NT2/D1 (cell line): ENCODE data around the gene C7orf57.
"Not testable (repeated sequence)": the region's sequence is repeated elsewhere in the genome, so short reads cannot be mapped to it uniquely, and the experiment has no call there.

Experiments
- DNase-seq: peaks from one replicate; pipeline ENCODE4 v3.0.0-alpha.2; 2011; ENCODE audit warnings: low read depth, low spot score
- H3K27me3 ChIP-seq: 2 replicates; pipeline ENCODE4 v1.6.0; 2011; ENCODE audit warnings: mild to moderate bottlenecking; ENCODE audit not compliant: insufficient read length, insufficient read depth
- H3K36me3 ChIP-seq: 2 replicates; pipeline ENCODE4 v1.6.1; 2011; ENCODE audit warnings: mild to moderate bottlenecking, low read length, mixed read lengths; ENCODE audit not compliant: insufficient read depth, insufficient read length
- H3K4me1 ChIP-seq: 2 replicates; pipeline ENCODE4 v1.5.1; 2011; ENCODE audit not compliant: insufficient read depth, insufficient read length
- H3K4me3 ChIP-seq: 2 replicates; pipeline ENCODE4 v1.5.1; 2011; ENCODE audit warnings: low read depth; ENCODE audit not compliant: insufficient read length
- H3K9ac ChIP-seq: 2 replicates; pipeline ENCODE4 v1.6.0; 2011; ENCODE audit warnings: low read depth; ENCODE audit not compliant: insufficient read length
- H3K9me3 ChIP-seq: 2 replicates; pipeline ENCODE4 v1.5.1; 2011; ENCODE audit warnings: mild to moderate bottlenecking, low read length; ENCODE audit not compliant: insufficient read depth
- SUZ12 ChIP-seq: IDR thresholded peaks from 2 replicates; pipeline ENCODE4 v1.6.1; 2011; ENCODE audit not compliant: insufficient read length, insufficient read depth; ENCODE audit errors: extremely low read depth
- YY1 ChIP-seq: IDR thresholded peaks from 2 replicates; pipeline ENCODE4 v1.6.1; 2011; ENCODE audit not compliant: insufficient read length, insufficient read depth
- ZNF274 ChIP-seq: IDR thresholded peaks from 2 replicates; pipeline ENCODE4 v1.6.1; 2011; ENCODE audit warnings: mild to moderate bottlenecking, low read depth, low read length

C7orf57 gene

GRCh38 chr7:47992446-47992845 is 42.9 kb upstream of the C7orf57 start:
- no peak for TF ChIP-seq ZNF274
- peaks cover 3% of the 10 kb centered on the region for H3K4me1 ChIP-seq
- H3K9me3 ChIP-seq = no peaks in the 10 kb centered on the region; the same call in 1 of the 2 replicates
- no peak overlapping the region for H3K4me3 ChIP-seq
- H3K27me3 ChIP-seq = no peaks in the 10 kb centered on the region
- DNase-seq = no peak
- H3K9ac ChIP-seq = no peak overlapping the region
- no peaks in the 10 kb centered on the region for H3K36me3 ChIP-seq

GRCh38 chr7:47999413-47999812 is 35.9 kb upstream of the C7orf57 start:
- TF ChIP-seq SUZ12 (no peak), ZNF274 (no peak), YY1 (no peak)
- Histone ChIP-seq H3K9me3 (no peaks in the 10 kb centered on the region), H3K4me3 (no peak overlapping the region), H3K4me1 (no peaks in the 10 kb centered on the region), H3K9ac (no peak overlapping the region), H3K36me3 (no peaks in the 10 kb centered on the region), H3K27me3 (no peaks in the 10 kb centered on the region)
- no peak for DNase-seq

GRCh38 chr7:48000164-48000563 is 35.2 kb upstream of the C7orf57 start:
- DNase-seq, H3K4me1 ChIP-seq, H3K36me3 ChIP-seq, H3K9me3 ChIP-seq, H3K27me3 ChIP-seq, H3K4me3 ChIP-seq, H3K9ac ChIP-seq: not testable (repeated sequence)

- H3K4me1 ChIP-seq = no peaks in the 10 kb centered on the region
- TF ChIP-seq SUZ12 = no peak
- no peak for TF ChIP-seq ZNF274
- TF ChIP-seq YY1 = no peak
- H3K9me3 ChIP-seq = no peaks in the 10 kb centered on the region
- no peaks in the 10 kb centered on the region for H3K27me3 ChIP-seq
- H3K36me3 ChIP-seq = no peaks in the 10 kb centered on the region
- DNase-seq = no peak
- H3K9ac ChIP-seq = no peak overlapping the region
- no peak overlapping the region for H3K4me3 ChIP-seq
Observed at GRCh38 chr7:48004032-48004431, 31.3 kb upstream of the C7orf57 start.

GRCh38 chr7:48004638-48005037 is 30.7 kb upstream of the C7orf57 start:
- TF ChIP-seq ZNF274 (no peak), YY1 (no peak), SUZ12 (no peak)
- Histone ChIP-seq H3K4me3 (no peak overlapping the region), H3K27me3 (no peaks in the 10 kb centered on the region), H3K4me1 (no peaks in the 10 kb centered on the region), H3K36me3 (no peaks in the 10 kb centered on the region), H3K9me3 (no peaks in the 10 kb centered on the region), H3K9ac (no peak overlapping the region)
- DNase-seq = no peak

GRCh38 chr7:48006866-48007265 is 28.5 kb upstream of the C7orf57 start:
- H3K27me3 ChIP-seq = no peaks in the 10 kb centered on the region
- no peaks in the 10 kb centered on the region for H3K9me3 ChIP-seq
- DNase-seq = no peak
- no peak overlapping the region for H3K9ac ChIP-seq
- TF ChIP-seq ZNF274 (no peak), SUZ12 (no peak), YY1 (no peak)
- H3K36me3 ChIP-seq = no peaks in the 10 kb centered on the region
- H3K4me1 ChIP-seq = no peaks in the 10 kb centered on the region
- H3K4me3 ChIP-seq = no peak overlapping the region

- Histone ChIP-seq H3K9me3 (peaks cover 4% of the 10 kb centered on the region; the same call in 1 of the 2 replicates), H3K36me3 (no peaks in the 10 kb centered on the region), H3K4me1 (no peaks in the 10 kb centered on the region), H3K9ac (no peak overlapping the region), H3K27me3 (no peaks in the 10 kb centered on the region), H3K4me3 (no peak overlapping the region)
- DNase-seq = no peak
- TF ChIP-seq SUZ12 (no peak), YY1 (no peak), ZNF274 (no peak)
Observed at GRCh38 chr7:48009257-48009656, 26.1 kb upstream of the C7orf57 start.

- no peaks in the 10 kb centered on the region for H3K36me3 ChIP-seq
- H3K27me3 ChIP-seq = no peaks in the 10 kb centered on the region
- peaks cover 4% of the 10 kb centered on the region; the same call in 1 of the 2 replicates for H3K9me3 ChIP-seq
- no peak overlapping the region for H3K4me3 ChIP-seq
- DNase-seq = no peak
- H3K4me1 ChIP-seq = no peaks in the 10 kb centered on the region
- H3K9ac ChIP-seq = no peak overlapping the region
- no peak for TF ChIP-seq SUZ12
Observed at GRCh38 chr7:48009954-48010353, 25.4 kb upstream of the C7orf57 start.
